ELR (cell line): ENCODE measurements around the gene CABP4.
A peak's percentile ranks its signal among the peaks of the same experiment; 100 is the strongest.

Source experiments
- DNase-seq: peaks from one replicate; pipeline ENCODE4 v3.0.0-alpha.2; 2015; ENCODE audit warnings: low read depth

CABP4 gene

DNA sequence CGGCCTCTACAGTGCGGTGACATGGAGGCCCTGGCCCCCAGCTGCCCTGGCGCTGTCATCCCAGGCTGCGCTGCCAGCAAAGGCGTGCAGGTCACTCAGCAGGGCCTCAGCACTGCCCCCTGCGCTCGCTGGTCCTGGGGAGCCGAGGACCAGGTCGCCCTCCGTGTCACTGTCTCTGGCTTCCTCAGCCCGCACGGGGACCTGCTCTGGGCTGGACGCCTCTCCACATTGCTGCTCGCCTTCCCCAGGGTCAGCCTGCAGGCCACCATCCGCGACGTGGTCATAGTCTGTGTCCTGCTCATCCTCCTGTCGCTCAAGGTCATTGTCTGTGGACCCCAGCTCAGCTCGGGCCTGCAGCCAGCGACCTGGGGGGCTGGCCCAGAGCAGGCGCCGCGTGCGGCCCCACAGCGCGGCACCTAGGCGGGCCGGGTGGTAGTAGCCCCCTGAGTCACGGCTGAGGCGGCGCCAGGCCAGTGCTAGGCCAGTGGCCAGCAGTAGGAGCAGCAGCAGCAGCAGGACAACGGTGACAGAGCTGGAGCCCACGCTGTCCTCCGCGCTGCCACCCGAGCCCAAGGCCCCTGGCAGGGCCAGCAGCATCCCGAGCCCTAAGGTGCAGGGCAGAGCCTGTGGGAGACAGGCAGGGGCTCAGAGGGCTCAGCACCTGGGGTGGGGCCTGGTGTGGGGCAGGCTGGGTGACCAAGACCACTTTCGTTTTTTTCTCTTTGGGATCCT is 19.3 kb upstream of the CABP4 start:
- no peak for DNase-seq

DNA sequence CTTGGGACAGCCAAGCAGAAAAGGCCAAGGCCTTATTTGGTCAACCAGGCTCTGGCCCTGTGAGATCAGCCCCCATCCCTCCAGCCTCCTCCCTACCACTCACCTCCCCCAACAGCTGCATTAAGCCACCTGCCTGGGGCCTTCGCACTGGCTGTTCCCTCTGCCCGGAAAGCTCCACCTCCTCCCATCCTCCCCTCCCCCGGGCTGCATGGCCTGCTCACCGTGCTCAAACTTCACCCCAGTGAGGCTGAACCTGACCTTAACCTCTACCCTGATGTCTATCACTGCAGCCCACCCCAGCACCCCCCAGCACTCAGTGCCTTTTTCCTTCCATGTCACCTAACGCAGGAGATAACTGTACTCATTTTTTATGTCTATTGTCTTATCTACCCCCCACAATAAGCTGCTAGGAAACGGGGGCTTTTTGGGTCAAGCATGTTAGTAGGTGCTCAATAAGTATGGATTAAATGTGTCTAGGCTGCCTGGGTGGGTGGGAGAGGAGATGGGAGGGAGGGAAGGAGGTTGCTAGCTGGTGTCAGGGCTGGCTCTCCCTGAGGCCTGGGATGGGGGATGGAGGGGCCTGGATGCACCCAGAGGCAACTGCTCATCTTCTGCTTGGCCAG is 18.6 kb upstream of the CABP4 start:
- DNase-seq = no peak

DNA sequence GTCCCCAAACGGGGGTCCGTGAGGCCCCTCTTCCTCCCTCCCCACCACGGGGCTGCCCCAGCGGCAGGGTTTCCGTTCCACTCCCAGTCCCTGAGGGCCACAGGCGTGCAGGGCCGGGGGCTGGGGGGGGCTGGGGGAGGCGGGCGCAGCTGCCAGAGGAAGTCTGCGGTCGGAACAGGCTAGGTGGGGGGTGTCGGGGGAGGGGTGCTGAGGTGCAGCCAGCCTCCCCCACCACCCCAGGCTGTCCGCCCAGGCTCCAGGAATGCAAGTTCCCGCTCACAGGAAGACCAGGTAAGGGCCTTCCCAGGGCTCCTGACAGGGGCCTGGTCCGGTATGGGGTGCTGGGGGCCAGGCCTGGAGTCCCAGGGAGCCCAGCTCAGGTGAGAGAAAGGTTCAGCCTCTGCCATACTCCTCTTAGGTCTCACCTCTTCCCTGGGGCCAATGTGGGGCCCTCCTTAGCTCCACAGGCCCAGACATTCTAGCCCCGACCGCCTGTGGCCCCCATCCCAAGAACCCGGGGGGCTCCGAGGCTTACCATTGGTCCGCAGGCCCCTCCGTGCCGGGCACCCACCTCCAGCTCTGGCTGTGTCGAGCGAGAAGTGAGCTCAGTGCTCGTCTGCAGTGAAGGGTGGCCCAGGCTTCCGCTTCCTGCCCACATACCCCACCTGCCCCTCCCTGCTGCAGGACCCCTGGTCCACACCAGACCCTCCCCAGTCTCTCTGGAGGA is 17.9 kb upstream of the CABP4 start, which contains the start of gene PTPRCAP:
PTPRCAP (minus strand) TSS at position 601 of the 727 bp plus-strand sequence; CDS start at position 538, 63 bp downstream.
- no peak for DNase-seq

DNA sequence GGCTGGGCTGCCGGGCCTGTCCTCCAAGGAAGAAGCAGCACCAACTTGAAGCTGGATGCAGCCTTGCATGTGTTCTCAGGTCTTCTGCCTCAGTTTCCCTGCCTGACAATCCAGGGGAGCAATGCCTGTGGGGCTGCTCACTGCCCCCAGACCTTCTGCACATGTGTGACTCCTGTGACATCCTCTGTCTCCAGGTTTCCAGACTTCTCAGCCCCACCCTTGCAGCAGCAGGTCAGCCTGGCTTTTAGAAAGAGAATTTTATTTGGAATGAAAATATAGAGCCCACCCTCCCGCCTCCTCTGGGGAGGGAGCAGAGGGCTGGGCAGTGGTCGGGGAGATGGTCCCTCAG is 17.4 kb upstream of the CABP4 start:
- no peak for DNase-seq

DNA sequence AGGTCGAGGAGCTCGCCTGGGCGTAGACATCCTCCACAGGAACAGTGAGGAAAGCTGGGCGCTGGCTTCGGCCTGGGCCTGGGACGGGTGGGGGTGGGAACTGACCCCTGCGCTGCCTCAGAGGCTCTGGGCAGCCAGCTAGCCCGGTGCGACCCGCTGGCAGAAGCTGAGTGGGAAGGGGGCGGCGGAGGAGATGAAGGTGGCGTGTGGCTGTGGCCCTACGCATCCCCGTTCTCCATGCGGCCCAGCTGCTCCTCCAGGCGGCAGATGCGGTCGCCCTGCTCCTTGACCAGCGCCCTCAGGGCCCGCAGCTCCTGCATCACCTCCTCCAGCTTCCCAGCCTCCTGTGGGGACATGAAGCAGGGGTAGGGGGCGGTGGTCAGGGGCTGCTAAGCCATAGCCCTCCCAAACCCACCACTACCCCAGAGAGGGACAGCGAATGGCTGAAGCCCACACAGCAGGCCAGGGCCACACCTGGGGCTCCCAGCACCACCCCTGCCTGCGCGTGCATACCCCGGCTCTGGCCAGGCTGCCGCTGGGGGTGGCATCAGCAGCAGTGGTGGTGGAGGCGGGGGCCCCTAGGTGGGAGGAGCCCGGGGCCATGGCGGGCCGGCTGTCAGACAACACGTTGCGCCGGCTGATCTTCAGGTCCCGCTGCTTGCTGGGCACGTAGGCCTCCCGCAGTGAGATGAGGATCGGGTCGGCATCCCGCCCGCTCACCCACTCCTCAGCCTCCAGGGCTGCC is 16.8 kb upstream of the CABP4 start:
- DNase-seq = no peak

DNA sequence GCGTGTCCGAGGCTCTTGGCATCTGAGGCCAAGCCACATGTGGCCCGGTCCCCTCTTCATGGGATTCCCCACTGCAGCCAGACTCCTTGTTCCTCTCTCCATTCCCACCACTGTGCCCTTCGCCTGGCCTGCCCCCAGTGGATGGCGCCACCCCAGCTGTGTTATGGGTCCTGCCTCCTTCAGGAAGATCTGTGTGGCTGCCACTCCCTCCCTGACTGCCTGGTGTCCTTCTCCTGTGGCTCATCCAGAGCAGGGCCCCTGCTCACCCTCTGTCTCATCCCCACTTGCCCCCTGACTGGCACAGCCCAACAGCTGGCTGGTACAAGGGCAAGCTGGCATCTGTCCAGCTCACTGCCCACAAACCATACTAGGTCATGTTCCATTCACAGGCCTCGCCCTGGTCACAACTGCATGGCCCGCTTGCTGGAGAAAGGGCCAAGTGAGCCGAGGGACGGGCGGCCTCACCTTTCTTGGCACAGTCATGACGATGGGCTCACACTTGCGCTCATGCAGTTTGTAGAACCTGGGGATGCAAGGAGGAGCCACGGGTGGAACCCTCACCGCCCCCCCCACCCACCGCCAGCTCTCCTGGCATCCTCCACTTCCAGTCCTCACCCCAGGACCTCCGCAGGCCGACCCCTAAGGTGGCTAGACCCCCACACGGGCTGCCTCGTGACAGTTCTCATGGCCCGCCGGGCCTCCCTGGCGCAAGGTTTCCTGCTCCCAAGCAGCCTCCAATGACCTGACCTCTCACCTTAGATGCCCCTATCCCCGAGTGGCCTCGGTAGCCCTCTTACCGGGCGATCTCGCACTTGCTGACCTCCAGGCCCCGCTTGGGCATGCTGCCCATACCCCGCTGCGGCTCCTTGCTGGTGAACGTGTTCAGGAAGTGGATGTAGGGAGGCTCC is 15.6 kb upstream of the CABP4 start:
- peak; percentile 27 for DNase-seq

DNA sequence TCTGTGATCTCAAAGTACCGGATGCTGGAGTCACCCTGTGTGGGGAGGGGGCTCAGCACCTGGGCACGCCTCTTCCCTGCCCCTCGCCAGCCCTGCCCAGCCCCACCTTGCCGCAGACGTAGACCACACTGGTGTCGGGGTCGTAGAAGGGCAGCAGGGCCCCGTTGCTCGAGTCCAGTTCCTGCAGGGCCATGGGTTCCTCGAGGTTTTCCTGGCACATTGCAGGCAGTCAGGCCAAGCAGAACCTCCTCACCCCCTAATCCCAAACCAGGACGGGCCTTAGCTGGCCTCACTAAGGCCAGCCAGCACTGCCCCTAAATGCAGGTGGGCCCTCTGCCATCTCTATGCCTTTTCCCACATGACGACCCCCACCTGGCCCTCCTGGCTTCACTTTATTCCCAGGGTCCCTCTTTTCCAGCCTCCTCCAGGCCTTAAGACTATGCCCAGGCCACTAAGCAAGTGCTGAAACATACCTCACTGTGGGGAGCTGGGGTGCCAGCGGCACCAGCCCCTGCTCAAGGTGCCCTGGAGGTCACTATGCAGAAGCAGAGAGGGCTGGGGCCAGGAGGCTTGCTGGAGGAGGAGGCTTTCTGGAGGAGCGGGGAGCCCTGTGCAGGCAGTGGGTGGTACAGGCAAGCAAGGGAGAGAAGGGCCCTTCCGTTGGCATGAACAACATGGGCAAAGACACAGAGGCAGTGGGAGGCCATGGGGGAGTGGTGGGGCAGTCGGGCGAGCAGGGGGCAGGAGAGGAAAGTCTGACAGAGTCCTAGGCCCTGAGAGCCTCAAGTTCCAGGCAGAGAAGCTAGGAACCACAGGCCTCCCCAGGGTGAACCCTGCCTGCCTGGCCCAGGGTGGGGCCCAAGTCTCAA is 14.7 kb upstream of the CABP4 start:
- DNase-seq = no peak

DNA sequence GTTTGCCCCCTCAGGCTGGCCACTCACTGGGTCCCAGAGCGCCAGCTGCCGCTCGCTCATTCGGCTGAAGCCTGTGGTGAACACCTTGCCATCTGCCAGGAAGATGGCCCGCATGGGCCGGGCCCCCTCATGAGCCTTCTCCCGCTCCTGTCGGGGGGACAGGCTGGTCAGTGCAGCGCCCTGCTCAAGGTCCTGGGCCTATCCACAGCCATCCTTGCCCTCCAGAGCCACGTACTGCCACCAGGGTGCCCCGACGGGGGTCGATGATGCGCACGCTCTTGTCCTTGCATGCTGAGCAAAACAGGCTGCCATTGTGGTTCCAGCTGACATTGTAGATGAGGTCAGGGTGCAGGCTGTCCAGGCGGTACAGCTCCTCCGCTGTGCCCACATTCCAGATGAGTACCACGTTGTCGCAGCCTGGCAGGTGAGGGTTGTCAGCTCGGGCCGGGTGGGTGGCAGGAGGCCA is 14.0 kb upstream of the CABP4 start:
- no peak for DNase-seq

DNA sequence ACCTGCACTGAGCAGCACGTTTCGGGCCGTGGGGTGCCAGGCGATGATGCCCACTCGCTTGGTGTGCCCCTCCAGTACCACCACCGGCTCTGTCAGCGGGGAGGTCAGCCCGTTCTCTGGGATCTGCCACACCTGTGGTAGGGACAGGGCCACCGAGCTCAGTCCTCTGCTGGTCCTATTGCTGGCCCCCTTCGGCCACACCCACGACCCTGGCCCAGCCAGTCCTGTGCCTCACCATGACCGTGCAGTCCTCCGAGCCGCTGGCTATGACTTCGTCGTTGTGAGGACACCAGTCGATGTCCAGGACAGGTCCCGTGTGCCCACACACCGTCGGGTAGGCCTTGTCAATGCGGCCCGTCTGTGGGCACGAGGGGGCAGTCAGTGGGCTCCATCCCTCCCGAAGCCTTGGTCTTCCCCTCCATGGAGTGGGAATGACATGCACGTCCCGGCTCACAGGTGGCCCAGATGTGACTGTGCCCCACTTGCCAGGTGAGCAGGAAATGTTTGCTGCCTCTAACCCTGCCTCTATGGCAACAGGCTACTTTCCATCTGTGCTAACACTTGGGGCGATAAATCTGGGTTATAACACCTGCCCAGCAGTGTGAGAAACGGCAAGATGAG is 13.3 kb upstream of the CABP4 start:
- no peak for DNase-seq

DNA sequence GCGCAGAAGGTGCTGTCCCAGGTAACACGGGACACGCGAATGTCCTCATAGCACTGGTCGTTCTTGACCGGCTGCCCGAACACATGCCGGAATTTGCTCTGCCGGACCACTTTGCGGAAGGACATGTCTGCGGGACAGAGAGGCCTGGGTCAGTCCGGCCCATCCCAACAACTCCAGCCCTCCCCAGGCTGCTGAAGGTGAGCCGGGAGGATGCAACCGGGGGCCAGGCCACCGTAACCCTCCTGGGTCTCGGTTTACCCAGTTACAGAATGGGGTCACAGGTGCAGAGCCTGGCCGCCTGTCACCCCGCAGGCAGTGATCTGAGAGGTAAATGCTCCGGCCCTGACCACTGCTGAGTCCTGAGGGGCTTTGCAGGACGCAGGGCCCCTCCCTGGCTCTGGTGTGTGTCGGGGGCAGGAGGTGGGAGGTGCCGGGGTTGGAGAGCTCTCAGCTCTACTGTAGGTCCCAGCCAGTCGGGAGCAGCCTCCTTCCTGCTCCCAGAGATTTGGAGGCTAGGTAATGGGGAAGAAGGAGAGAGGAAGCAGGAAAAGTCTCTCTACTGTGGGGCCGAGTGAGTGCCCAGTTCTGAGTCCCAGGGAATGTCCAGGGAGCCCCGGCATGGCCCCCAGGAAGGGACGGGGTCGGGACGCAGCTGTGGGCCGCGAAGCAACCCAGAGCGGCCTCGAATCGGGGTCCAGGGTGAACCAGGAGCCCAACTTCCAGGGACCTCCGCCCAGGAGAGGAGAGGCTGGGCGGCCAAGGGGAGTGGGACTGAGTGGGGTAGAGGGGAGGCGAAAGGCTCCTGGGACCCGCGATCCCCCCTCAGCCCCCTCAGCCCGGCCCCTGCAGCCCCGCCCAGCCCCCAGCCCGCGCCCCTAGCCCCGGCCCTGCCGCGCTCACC is 12.4 kb upstream of the CABP4 start:
- DNase-seq = peak; percentile 31

DNA sequence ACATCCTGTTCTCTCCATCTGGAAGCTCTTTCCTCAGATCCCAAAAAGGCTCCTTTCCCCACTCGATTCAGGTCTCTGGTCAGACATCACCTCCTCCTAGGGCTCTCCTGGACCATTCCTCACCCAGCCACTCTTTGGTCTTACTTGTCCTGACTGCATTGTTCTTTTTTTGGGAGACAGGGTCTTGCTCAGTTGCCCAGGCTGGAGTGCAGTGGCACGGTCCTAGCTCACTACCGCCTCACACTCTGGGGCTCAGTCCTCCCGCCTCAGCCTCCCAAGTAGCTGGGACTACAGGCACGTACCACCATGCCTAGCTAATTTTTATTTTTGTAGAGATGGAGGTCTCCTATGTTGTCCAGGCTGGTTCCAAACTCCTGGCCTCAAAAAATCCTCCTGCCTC is 9.6 kb upstream of the CABP4 start:
- DNase-seq = no peak

DNA sequence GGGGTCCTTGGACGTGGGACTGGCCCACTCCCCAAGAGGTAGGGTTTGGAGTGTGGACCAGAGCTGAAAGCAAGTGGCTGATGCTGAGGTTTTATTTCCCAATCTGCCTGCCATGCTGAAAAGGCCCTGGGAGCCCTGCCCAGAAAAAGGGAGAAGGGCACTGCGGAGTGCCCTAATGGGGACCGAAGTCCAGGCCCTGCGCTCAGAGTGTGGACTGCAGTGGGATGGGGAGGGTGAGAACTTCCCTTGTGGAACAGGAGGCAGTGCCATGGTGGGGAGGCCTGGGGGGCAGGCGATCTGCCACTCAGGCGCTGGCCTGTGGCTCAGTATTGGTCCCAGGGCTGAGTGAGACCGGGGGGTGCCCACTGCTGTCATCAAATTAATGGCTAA is 6.9 kb upstream of the CABP4 start:
- no peak for DNase-seq

DNA sequence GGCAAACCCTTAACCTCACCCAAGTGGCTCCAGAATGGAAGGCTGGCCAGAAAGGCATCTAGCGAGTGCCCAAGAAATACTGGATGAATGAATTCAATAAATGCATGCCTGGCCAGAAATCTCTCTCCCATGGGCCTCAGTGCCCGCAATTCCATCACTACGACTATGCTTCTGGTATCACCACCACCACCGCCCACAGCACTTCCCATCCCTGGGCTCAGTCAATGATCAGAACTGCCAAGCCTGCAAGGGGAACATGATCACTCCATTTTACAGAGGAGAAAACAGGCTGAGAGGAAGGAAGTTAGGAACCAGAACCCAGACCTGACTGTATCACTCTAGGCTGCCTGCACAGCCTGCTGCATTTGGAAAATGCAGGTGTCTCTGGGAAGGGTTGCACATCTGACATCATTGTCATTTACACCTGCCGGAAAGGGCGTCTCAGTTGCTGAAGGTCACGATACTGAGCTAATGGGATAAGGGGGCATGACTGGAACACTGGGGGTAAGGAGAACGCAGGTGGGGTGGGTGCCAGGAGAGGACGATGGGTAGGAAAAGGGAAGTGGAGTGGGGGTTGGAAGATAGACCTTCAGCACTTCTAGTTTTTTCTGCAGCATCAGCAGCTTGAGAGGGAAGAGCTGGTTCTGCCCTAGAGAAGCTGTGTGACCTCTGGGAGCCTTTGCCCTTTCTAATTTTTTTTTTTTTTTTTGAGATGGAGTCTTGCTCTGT is 5.9 kb upstream of the CABP4 start:
- DNase-seq = no peak

DNA sequence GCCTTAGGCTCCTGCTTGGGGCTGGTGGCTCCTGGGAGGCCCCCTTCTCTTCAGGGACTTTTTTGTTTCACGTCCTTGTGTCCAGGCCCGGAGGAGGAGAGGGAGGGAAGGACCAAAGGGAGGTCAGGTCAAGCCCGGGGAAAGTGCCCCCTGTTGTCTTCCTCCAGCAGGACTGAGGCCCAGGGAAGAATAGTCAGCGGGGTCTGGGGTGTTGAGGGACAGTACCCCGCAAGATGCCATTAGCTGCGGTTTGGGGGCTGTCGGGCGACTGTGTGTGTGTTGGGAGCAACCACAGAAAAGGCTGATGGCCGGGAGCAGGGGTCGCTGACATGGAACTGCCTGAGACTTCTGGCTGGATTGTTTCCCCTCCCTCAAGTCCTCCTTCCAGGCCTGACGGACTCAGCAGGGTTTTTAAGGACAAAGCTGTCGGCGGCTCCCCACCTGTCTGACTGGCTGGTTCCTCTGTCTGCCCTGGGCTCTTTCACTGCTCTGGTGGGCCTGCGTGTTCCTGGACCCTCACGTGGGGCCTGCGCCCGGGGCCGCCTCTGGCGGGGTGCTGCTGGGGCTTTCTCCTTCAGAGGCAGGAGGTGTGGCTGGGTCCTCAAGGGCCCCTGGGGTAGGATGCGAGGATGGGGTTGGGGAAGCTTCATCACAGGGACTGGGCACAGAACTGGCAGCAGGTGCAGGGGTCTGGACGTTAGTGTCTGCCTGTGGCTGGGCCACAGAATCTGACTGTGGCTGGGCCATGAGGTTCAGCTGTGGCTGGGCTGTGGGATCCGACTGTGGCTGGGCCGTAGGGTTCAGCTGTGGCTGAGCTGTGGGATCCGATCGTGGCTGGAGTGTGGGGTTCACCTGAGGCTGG is 4.1 kb upstream of the CABP4 start:
- no peak for DNase-seq

DNA sequence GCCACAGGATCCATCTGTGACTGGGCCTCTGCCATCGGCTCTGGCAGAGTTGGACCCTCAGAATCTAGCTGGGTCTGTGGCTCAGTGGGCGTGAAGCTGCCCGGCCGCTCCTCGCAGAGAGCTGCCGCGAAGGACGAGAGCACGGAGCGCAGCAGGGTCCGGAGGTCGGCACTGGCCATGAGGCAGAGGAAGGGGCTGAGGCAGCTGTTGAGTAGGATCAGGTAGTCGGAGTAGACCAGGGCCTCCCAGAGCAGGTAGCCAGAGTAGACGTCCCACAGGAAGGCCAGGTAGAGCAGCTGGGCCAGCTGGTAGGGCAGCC is 3.5 kb upstream of the CABP4 start:
- no peak for DNase-seq

DNA sequence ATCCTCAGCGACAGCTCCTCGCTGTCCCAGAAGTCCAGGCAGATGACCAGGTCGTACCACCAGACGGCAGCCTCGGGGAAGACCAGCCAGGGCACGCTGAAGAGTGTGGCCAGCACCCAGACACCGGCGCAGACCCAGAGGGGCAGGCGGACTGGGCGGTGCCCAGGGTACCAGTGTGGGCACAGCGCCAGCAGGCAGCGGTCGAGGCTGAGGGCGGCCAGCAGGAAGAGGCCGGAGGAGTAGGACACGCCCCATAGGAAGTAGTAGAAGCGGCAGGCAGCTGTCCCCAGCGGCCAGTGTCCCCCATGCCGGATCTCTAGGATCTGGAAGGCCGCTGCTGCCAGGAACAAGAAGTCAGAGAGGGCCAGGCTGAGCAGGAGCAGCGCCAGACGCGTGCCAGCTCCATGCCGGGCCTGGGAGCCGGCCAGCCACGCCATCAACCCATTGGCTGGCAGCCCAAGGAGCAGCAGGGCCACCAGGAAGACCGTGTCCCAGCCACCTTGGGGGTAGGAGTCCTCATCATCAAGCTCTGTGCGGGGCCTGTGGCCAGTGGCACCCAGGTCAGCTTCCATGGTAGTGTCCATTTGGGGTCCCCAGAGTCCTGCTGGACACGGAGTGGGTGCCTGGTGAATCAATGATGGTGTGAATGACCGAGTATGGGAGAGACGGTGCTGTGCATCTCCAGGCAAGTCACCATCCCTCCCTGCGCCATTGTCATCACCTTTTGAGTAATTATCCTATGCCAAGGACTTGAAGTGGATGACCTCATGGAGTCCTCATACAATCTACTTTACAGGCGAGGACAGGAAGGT is 2.8 kb upstream of the CABP4 start, which contains the start of gene GPR152:
GPR152 (minus strand) TSS at position 589 of the 812 bp plus-strand sequence; CDS start at position 584, 5 bp downstream.
- no peak for DNase-seq
